HG02970 (cell line): ENCODE results near the gene MALAT1.
A peak's percentile ranks its signal among the peaks of the same experiment; 100 is the strongest.
"Not testable (repeated sequence)": the region's sequence is repeated elsewhere in the genome, so short reads cannot be mapped to it uniquely, and the experiment has no call there.

Source experiments
- ATAC-seq: cut with Tn5 transposase; IDR thresholded peaks from one replicate; pipeline ENCODE4 v1.9.1; 2021; ENCODE audit warnings: mild to moderate bottlenecking, moderate library complexity, moderate number of reproducible peaks; ENCODE audit not compliant: unreplicated experiment, low FRiP score

MALAT1 gene

GRCh38 chr11:65498977-65499712, at the start of gene MALAT1:
Gene MALAT1 (plus strand): TSS chr11:65499045.
- ATAC-seq: no peak

- not testable (repeated sequence) for ATAC-seq
Observed at GRCh38 chr11:65451301-65451700, 47.5 kb upstream of the MALAT1 start.

GRCh38 chr11:65452259-65452658, 46.6 kb upstream of the MALAT1 start:
- not testable (repeated sequence) for ATAC-seq

GRCh38 chr11:65452806-65453490, 45.9 kb upstream of the MALAT1 start:
- ATAC-seq: no peak

GRCh38 chr11:65454311-65454695, 44.5 kb upstream of the MALAT1 start:
- ATAC-seq: no peak

- ATAC-seq: peak; percentile 83
Observed at GRCh38 chr11:65454696-65455456, 44.0 kb upstream of the MALAT1 start.

- no peak for ATAC-seq
Observed at GRCh38 chr11:65456418-65456817, 42.4 kb upstream of the MALAT1 start.

- no peak for ATAC-seq
Observed at GRCh38 chr11:65459552-65459951, 39.3 kb upstream of the MALAT1 start.

- ATAC-seq: not testable (repeated sequence)
Observed at GRCh38 chr11:65465471-65465870, 33.4 kb upstream of the MALAT1 start.

- ATAC-seq: not testable (repeated sequence)
Observed at GRCh38 chr11:65467306-65467705, 31.5 kb upstream of the MALAT1 start.

GRCh38 chr11:65468874-65469333, 29.9 kb upstream of the MALAT1 start:
- no peak for ATAC-seq

GRCh38 chr11:65470433-65471049, 28.3 kb upstream of the MALAT1 start:
- no peak for ATAC-seq

- ATAC-seq: no peak
Observed at GRCh38 chr11:65471447-65471891, 27.4 kb upstream of the MALAT1 start.

- not testable (repeated sequence) for ATAC-seq
Observed at GRCh38 chr11:65472588-65473277, 26.1 kb upstream of the MALAT1 start.

GRCh38 chr11:65473278-65473860, 25.5 kb upstream of the MALAT1 start:
- ATAC-seq: no peak

GRCh38 chr11:65474864-65475263, 24.0 kb upstream of the MALAT1 start:
- ATAC-seq: no peak

GRCh38 chr11:65476632-65477148, 22.2 kb upstream of the MALAT1 start:
- peak; percentile 25 for ATAC-seq

- ATAC-seq: peak; percentile 79
Observed at GRCh38 chr11:65477149-65477965, 21.5 kb upstream of the MALAT1 start.
